CD4-positive, alpha-beta memory T cell (primary cell): ENCODE results near the gene ZSCAN4. TPM values are rescaled to one million over a fixed set of nuclear protein-coding genes. Genes with fewer than 3 reads are reported as not detected.

Experiments
- CTCF ChIA-PET: fragments of 350-600 bp; sonication (Branson Sonifier 250); formaldehyde crosslinking; loops from one replicate; lab custom pipeline; 2021; ENCODE audit warnings: inconsistent platforms; ENCODE audit not compliant: partially characterized antibody; lab: Charles Lee
- POLR2A ChIA-PET: fragments of 350-600 bp; sonication (Branson Sonifier 250); formaldehyde crosslinking; loops from one replicate; lab custom pipeline; 2021; ENCODE audit not compliant: partially characterized antibody; lab: Charles Lee
- DNase-seq, 5 donors: peaks; one replicate each; pipeline versions ENCODE4 v3.0.0 to v3.0.0-alpha.2; 2020 to 2022; ENCODE audit warnings: mixed read lengths in 1 of 5
- H3K27ac ChIP-seq: one replicate; pipeline ENCODE4 v1.7.0; 2013; ENCODE audit warnings: low read depth, low read length
- H3K27me3 ChIP-seq: 2 replicates; pipeline ENCODE4 v1.7.0; 2013; ENCODE audit warnings: mild to moderate bottlenecking, low read length, moderate library complexity; ENCODE audit not compliant: insufficient read depth
- H3K36me3 ChIP-seq: 2 replicates; pipeline ENCODE4 v1.7.0; 2013; ENCODE audit warnings: mild to moderate bottlenecking, low read length, moderate library complexity; ENCODE audit not compliant: insufficient read depth
- H3K4me1 ChIP-seq: 2 replicates; pipeline ENCODE4 v1.7.0; 2013; ENCODE audit warnings: mild to moderate bottlenecking, low read length, moderate library complexity; ENCODE audit not compliant: insufficient read depth
- H3K4me3 ChIP-seq, 2 donors: one replicate each; pipeline ENCODE4 v1.7.0; 2013; ENCODE audit warnings: low read length in 2 of 2, mild to moderate bottlenecking in 1 of 2
- H3K9me3 ChIP-seq, 2 donors: one replicate each; pipeline ENCODE4 v1.7.0; 2013; ENCODE audit warnings: low read length in 2 of 2, control low read depth in 1 of 2; ENCODE audit not compliant: control insufficient read depth in 1 of 2
- H3K27ac Mint-ChIP-seq, 7 donors: one replicate each; pipeline ENCODE4 v1.8.0; 2020 to 2021; ENCODE audit warnings: mixed read lengths in 7 of 7, mild to moderate bottlenecking in 6 of 7, inconsistent platforms in 3 of 7, moderate library complexity in 3 of 7
- H3K27me3 Mint-ChIP-seq, 2 donors: one replicate each; pipeline ENCODE4 v1.8.0; 2020 to 2021; ENCODE audit warnings: mixed read lengths in 2 of 2
- H3K36me3 Mint-ChIP-seq, 2 donors: one replicate each; pipeline ENCODE4 v1.8.0; 2020 to 2021; ENCODE audit warnings: mixed read lengths in 2 of 2, inconsistent platforms in 1 of 2, mild to moderate bottlenecking in 1 of 2
- H3K4me1 Mint-ChIP-seq, 4 donors: one replicate each; pipeline ENCODE4 v1.8.0; 2020 to 2021; ENCODE audit warnings: mixed read lengths in 4 of 4, mild to moderate bottlenecking in 1 of 4
- H3K4me3 Mint-ChIP-seq, 8 donors: one replicate each; pipeline ENCODE4 v1.8.0; 2020 to 2021; ENCODE audit warnings: mixed read lengths in 8 of 8, mild to moderate bottlenecking in 7 of 8, moderate library complexity in 6 of 8, inconsistent platforms in 3 of 8
- H3K9me3 Mint-ChIP-seq, 8 donors: one replicate each; pipeline ENCODE4 v1.8.0; 2020 to 2021; ENCODE audit warnings: mixed read lengths in 8 of 8, mild to moderate bottlenecking in 5 of 8, inconsistent platforms in 3 of 8, moderate library complexity in 1 of 8
- intact Hi-C: fragments of 100-400 bp; cut with micrococcal nuclease; formaldehyde crosslinking; loops from one replicate; pipeline ENCODE4 v1.15.1; 2023
- polyA plus RNA-seq, 2 donors: library from polyadenylated mRNA; unstranded; fragments of 300-500 nt; fragmentation: Illumina TruSeq; gene quantifications; one replicate each; pipeline ENCODE4 v1.2.3, GENCODE V29; 2021
- total RNA-seq, 2 experiments: library from RNA; stranded (reverse); gene quantifications; one replicate each; pipeline ENCODE4 v1.2.3, GENCODE V29; 2021

The ZSCAN4 gene
- total and polyA plus RNA-seq, 4 experiments from 2014 or later: not detected

- Histone ChIP-seq H3K36me3 (peaks cover 11% of the 10 kb centered on the region), H3K4me3 (no peak overlapping the region), H3K4me1 (no peaks in the 10 kb centered on the region), H3K27me3 (no peaks in the 10 kb centered on the region), H3K9me3 (peaks cover 13 to 52% of the 10 kb centered on the region in 2 donors), H3K27ac (no peak overlapping the region)
- no peak for DNase-seq
- ChIA-PET POLR2A (no interaction called here), CTCF (no interaction called here)
- Mint-ChIP-seq H3K36me3 (peaks cover 71 to 88% of the 10 kb centered on the region in 2 donors), H3K9me3 (peaks cover 10 to 95% (median 88%) of the 10 kb centered on the region in 8 donors), H3K4me1 (peaks cover 0 to 7% (median 4%) of the 10 kb centered on the region in 4 donors), H3K27ac (no peak overlapping the region), H3K4me3 (peak overlapping the region in 1 of 8 donors; percentile 20), H3K27me3 (peaks cover 0 to 1% of the 10 kb centered on the region in 2 donors)
- intact Hi-C loops: no loop called here
Observed at GRCh38 chr19:57701625-57702024, 32.9 kb downstream of the ZSCAN4 start.

DNA sequence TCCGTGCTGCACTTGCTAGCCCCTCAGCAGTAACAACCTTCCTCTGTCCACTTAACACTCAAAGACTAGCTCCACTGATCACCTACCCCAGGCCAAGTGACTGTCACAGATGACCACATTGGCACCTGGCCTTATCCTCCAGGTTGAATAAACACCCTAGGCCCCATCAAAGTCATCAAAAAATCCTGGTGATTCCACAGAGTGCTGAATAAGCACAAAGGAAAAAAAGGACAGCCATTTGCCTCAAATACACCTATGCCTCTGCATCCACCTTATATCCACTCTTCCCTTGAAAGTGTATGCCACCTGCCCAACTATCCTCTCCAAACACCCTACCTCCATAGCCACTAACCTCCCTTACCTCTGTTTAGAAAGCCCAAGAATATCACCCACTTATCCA lies 37.6 kb downstream of the ZSCAN4 start:
- H3K27ac Mint-ChIP-seq: no peak overlapping the region
- no peak for DNase-seq
- POLR2A ChIA-PET: no interaction called here
- Histone ChIP-seq H3K27me3 (no peaks in the 10 kb centered on the region), H3K9me3 (peaks cover 11 to 54% of the 10 kb centered on the region in 2 donors), H3K4me1 (peaks cover 5% of the 10 kb centered on the region), H3K36me3 (peaks cover 11% of the 10 kb centered on the region), H3K4me3 (no peak overlapping the region), H3K27ac (no peak overlapping the region)
- intact Hi-C loops: no loop called here
- H3K9me3 Mint-ChIP-seq: peaks cover 10 to 99% (median 84%) of the 10 kb centered on the region in 8 donors
- H3K4me3 Mint-ChIP-seq: peak overlapping the region in 4 of 8 donors; percentile 10 to 37 (median 25)
- peaks cover 5 to 23% (median 9%) of the 10 kb centered on the region in 4 donors for H3K4me1 Mint-ChIP-seq
- H3K27me3 Mint-ChIP-seq: peaks cover 0 to 1% of the 10 kb centered on the region in 2 donors
- peaks cover 70 to 75% of the 10 kb centered on the region in 2 donors for H3K36me3 Mint-ChIP-seq
- CTCF ChIA-PET: no interaction called here

- peak within 1 kb of the TSS; percentile 24 to 42 for H3K4me3 ChIP-seq
- peak within 1 kb of the TSS; percentile 64 to 96 (median 85) for H3K27ac Mint-ChIP-seq
- peaks cover 61 to 68% of the 10 kb centered on the region in 2 donors for H3K36me3 Mint-ChIP-seq
- H3K4me1 ChIP-seq: peaks cover 5% of the 10 kb centered on the region
- H3K4me3 Mint-ChIP-seq: peak within 1 kb of the TSS; percentile 73 to 96 (median 84)
- peak within 1 kb of the TSS; percentile 66 for H3K27ac ChIP-seq
- ChIA-PET CTCF (interaction anchor here (1.5 kb wide), 1 partner anchor 18 kb away, joined by 3 read pairs; the partner anchor contains the start of gene ZNF671), POLR2A (interaction anchor here (0.5 to 1.9 kb wide), 5 partner anchors 19 to 752 kb away, joined by 3 to 13 read pairs (median 3); partner anchors contain the start of gene ZNF671)
- peaks cover 0 to 34% of the 10 kb centered on the region in 2 donors for H3K9me3 ChIP-seq
- no peaks in the 10 kb centered on the region for H3K36me3 ChIP-seq
- no peaks in the 10 kb centered on the region for H3K27me3 ChIP-seq
- H3K9me3 Mint-ChIP-seq: peaks cover 5 to 96% (median 81%) of the 10 kb centered on the region in 8 donors
- DNase-seq: peak in 4 of 5 donors; percentile 40 to 75 (median 44)
- intact Hi-C loops: no loop called here
- H3K4me1 Mint-ChIP-seq: peaks cover 5 to 23% (median 9%) of the 10 kb centered on the region in 4 donors
- H3K27me3 Mint-ChIP-seq: peaks cover 0 to 1% of the 10 kb centered on the region in 2 donors
Observed at GRCh38 chr19:57708641-57709361, 40.1 kb downstream of the ZSCAN4 start, which contains the start of gene ZNF154. ZNF154 (minus strand) TSS chr19:57709204; CDS start chr19:57708971, 233 bp downstream.

GRCh38 chr19:57709616-57710015 lies 40.9 kb downstream of the ZSCAN4 start:
- Histone ChIP-seq H3K36me3 (no peaks in the 10 kb centered on the region), H3K9me3 (peaks cover 0 to 34% of the 10 kb centered on the region in 2 donors), H3K4me3 (peak overlapping the region in 1 of 2 donors; percentile 40), H3K27me3 (no peaks in the 10 kb centered on the region), H3K27ac (no peak overlapping the region), H3K4me1 (peaks cover 5% of the 10 kb centered on the region)
- peaks cover 2 to 96% (median 82%) of the 10 kb centered on the region in 8 donors for H3K9me3 Mint-ChIP-seq
- intact Hi-C loops: no loop called here
- H3K27ac Mint-ChIP-seq: peak overlapping the region in 2 of 7 donors; percentile 52 to 96
- ChIA-PET POLR2A (interaction anchor here (0.5 to 1.9 kb wide), 3 partner anchors 18 to 751 kb away, joined by 3 to 13 read pairs (median 3); partner anchors contain the start of gene ZNF671), CTCF (interaction anchor here (1.5 kb wide), 1 partner anchor 18 kb away, joined by 3 read pairs; the partner anchor contains the start of gene ZNF671)
- peak overlapping the region in 4 of 8 donors; percentile 83 to 96 (median 88) for H3K4me3 Mint-ChIP-seq
- H3K36me3 Mint-ChIP-seq: peaks cover 60 to 67% of the 10 kb centered on the region in 2 donors
- H3K4me1 Mint-ChIP-seq: peaks cover 5 to 23% (median 9%) of the 10 kb centered on the region in 4 donors
- H3K27me3 Mint-ChIP-seq: peaks cover 0 to 1% of the 10 kb centered on the region in 2 donors
- no peak for DNase-seq

DNA sequence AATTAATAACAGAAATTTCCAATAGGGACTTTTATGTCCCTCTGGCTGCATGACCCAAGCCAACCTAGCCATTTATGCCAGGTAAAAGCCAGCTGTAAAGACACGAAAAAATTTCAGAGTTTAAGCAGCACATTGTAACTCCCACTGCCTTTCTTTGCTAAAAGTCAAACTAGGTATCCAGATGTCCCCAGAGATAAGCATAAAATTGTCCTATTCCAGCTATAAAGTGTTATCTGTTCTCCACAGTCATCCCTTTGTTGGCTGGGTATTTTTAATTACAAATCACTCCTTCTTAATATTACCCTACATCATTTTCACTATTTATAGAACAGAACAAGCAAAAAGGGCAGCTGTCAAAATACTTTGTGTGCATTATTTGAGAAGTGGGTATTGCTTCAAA lies 43.5 kb downstream of the ZSCAN4 start:
- no peak for DNase-seq
- Mint-ChIP-seq H3K4me3 (no peak overlapping the region), H3K27me3 (no peaks in the 10 kb centered on the region), H3K36me3 (peaks cover 56 to 61% of the 10 kb centered on the region in 2 donors), H3K4me1 (peaks cover 3 to 15% (median 6%) of the 10 kb centered on the region in 4 donors), H3K27ac (no peak overlapping the region), H3K9me3 (peaks cover 2 to 95% (median 78%) of the 10 kb centered on the region in 8 donors)
- H3K4me3 ChIP-seq: no peak overlapping the region
- H3K36me3 ChIP-seq: no peaks in the 10 kb centered on the region
- H3K27ac ChIP-seq: no peak overlapping the region
- ChIA-PET CTCF (no interaction called here), POLR2A (no interaction called here)
- H3K4me1 ChIP-seq: peaks cover 5% of the 10 kb centered on the region
- peaks cover 0 to 21% of the 10 kb centered on the region in 2 donors for H3K9me3 ChIP-seq
- intact Hi-C loops: no loop called here
- H3K27me3 ChIP-seq: no peaks in the 10 kb centered on the region

DNA sequence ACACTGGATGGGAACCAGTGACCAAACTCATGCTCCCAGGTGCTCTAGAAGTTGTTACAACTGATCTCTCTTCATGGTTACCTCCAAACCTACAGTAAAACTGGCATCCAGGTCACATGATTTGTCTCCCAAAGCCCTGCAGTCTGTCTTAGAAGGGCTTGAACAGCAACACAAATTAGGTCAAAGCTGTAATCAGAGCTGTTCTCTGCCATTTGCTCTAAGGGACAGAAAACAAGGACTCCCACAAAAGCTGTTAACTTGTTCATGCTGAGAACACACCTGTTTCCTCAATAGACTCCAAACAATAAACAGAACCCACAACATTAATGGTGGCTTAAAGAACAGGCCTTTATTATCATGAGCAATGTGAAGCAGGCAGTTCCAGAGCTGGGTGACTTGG lies 50.7 kb downstream of the ZSCAN4 start:
- Mint-ChIP-seq H3K27ac (no peak overlapping the region), H3K4me3 (no peak overlapping the region), H3K4me1 (peaks cover 0 to 7% (median 3%) of the 10 kb centered on the region in 4 donors), H3K36me3 (peaks cover 74 to 75% of the 10 kb centered on the region in 2 donors), H3K27me3 (no peaks in the 10 kb centered on the region), H3K9me3 (peaks cover 0 to 94% (median 82%) of the 10 kb centered on the region in 8 donors)
- intact Hi-C loops: no loop called here
- no peak for DNase-seq
- ChIA-PET CTCF (no interaction called here), POLR2A (interaction anchor here (0.7 to 1.0 kb wide), 3 partner anchors 8 to 192 kb away, joined by 3 read pairs; partner anchors contain the start of genes ZNF549 and ZNF671)
- H3K27me3 ChIP-seq: no peaks in the 10 kb centered on the region
- no peak overlapping the region for H3K27ac ChIP-seq
- H3K4me3 ChIP-seq: no peak overlapping the region
- H3K9me3 ChIP-seq: peaks cover 3 to 51% of the 10 kb centered on the region in 2 donors
- peaks cover 32% of the 10 kb centered on the region for H3K36me3 ChIP-seq
- H3K4me1 ChIP-seq: no peaks in the 10 kb centered on the region
